Measurements from ENCODE around the gene DKK3. TPM values are rescaled to one million over a fixed set of nuclear protein-coding genes. Genes with fewer than 3 reads are reported as not detected.

The DKK3 gene
- total and polyA plus RNA-seq, 4 donors, result 250 to 938 (median 392) TPM

- peak overlapping the region in 1 of 2 donors; percentile 38 for H3K27ac ChIP-seq (ENCODE audit: low read depth in 1 of 2, low read length in 2 of 2)
- peaks cover 2 to 7% of the 10 kb centered on the region in 2 donors for H3K36me3 ChIP-seq (ENCODE audit: control insufficient read depth in 1 of 2, insufficient read depth in 2 of 2, low read length in 1 of 2)
- ATAC-seq (ENCODE audit: low FRiP score), result no peak
- intact Hi-C loops (cut with DNase I), result no loop called here
- no peaks in the 10 kb centered on the region for H3K9me3 ChIP-seq (ENCODE audit: control insufficient read depth, low read length)
- 74 to 78% methylated on average over 6 of the region's 6 CpGs for WGBS, 2 donors
- peaks cover 0 to 6% of the 10 kb centered on the region in 2 donors for H3K4me1 ChIP-seq (ENCODE audit: control insufficient read depth in 1 of 2, insufficient read depth in 2 of 2, low read length in 2 of 2)
- H3K4me3 ChIP-seq (ENCODE audit: low read length in 2 of 2), result no peak overlapping the region
- H3K27me3 ChIP-seq (ENCODE audit: control insufficient read depth in 1 of 2, insufficient read depth in 2 of 2, low read length in 1 of 2), result no peaks in the 10 kb centered on the region
- DNase-seq, result no peak
These were observed 15.9 kb downstream of the DKK3 start for GRCh38 chr11:11992257-11993212.

GRCh38 chr11:11989774-11990744, 18.4 kb downstream of the DKK3 start:
- Histone ChIP-seq H3K27ac (ENCODE audit: low read depth in 1 of 2, low read length in 2 of 2) (peak overlapping the region in 1 of 2 donors; percentile 41), H3K4me3 (ENCODE audit: low read length in 2 of 2) (no peak overlapping the region), H3K27me3 (ENCODE audit: control insufficient read depth in 1 of 2, insufficient read depth in 2 of 2, low read length in 1 of 2) (no peaks in the 10 kb centered on the region), H3K9me3 (ENCODE audit: control insufficient read depth, low read length) (no peaks in the 10 kb centered on the region), H3K4me1 (ENCODE audit: control insufficient read depth in 1 of 2, insufficient read depth in 2 of 2, low read length in 2 of 2) (peaks cover 0 to 6% of the 10 kb centered on the region in 2 donors), H3K36me3 (ENCODE audit: control insufficient read depth in 1 of 2, insufficient read depth in 2 of 2, low read length in 1 of 2) (peaks cover 0 to 4% of the 10 kb centered on the region in 2 donors)
- no peak for ATAC-seq (ENCODE audit: low FRiP score)
- no peak for DNase-seq
- intact Hi-C loops (cut with DNase I), result no loop called here
- 55 to 58% methylated on average over 8 of the region's 8 CpGs for WGBS, 2 donors

GRCh38 chr11:11988681-11989261, 19.7 kb downstream of the DKK3 start:
- Histone ChIP-seq H3K9me3 (ENCODE audit: control insufficient read depth, low read length) (no peaks in the 10 kb centered on the region), H3K27ac (ENCODE audit: low read depth in 1 of 2, low read length in 2 of 2) (peak overlapping the region in 1 of 2 donors; percentile 7), H3K4me3 (ENCODE audit: low read length in 2 of 2) (no peak overlapping the region), H3K4me1 (ENCODE audit: control insufficient read depth in 1 of 2, insufficient read depth in 2 of 2, low read length in 2 of 2) (peaks cover 0 to 6% of the 10 kb centered on the region in 2 donors), H3K27me3 (ENCODE audit: control insufficient read depth in 1 of 2, insufficient read depth in 2 of 2, low read length in 1 of 2) (no peaks in the 10 kb centered on the region), H3K36me3 (ENCODE audit: control insufficient read depth in 1 of 2, insufficient read depth in 2 of 2, low read length in 1 of 2) (no peaks in the 10 kb centered on the region)
- no peak for DNase-seq
- 88 to 93% methylated on average over 5 of the region's 5 CpGs for WGBS, 2 donors
- intact Hi-C loops (cut with DNase I), result no loop called here
- no peak for ATAC-seq (ENCODE audit: low FRiP score)

GRCh38 chr11:11988099-11988651, 20.3 kb downstream of the DKK3 start:
- intact Hi-C loops (cut with DNase I), result no loop called here
- Histone ChIP-seq H3K4me3 (ENCODE audit: low read length in 2 of 2) (no peak overlapping the region), H3K9me3 (ENCODE audit: control insufficient read depth, low read length) (no peaks in the 10 kb centered on the region), H3K27me3 (ENCODE audit: control insufficient read depth in 1 of 2, insufficient read depth in 2 of 2, low read length in 1 of 2) (no peaks in the 10 kb centered on the region), H3K36me3 (ENCODE audit: control insufficient read depth in 1 of 2, insufficient read depth in 2 of 2, low read length in 1 of 2) (no peaks in the 10 kb centered on the region), H3K4me1 (ENCODE audit: control insufficient read depth in 1 of 2, insufficient read depth in 2 of 2, low read length in 2 of 2) (peaks cover 0 to 9% of the 10 kb centered on the region in 2 donors), H3K27ac (ENCODE audit: low read depth in 1 of 2, low read length in 2 of 2) (peak overlapping the region in 1 of 2 donors; percentile 39)
- ATAC-seq (ENCODE audit: low FRiP score) (no peak), DNase-seq (no peak)
- WGBS, 2 donors, result 78 to 85% methylated on average over 7 of the region's 7 CpGs

- DNase-seq (no peak), ATAC-seq (ENCODE audit: low FRiP score) (no peak)
- Histone ChIP-seq H3K4me3 (ENCODE audit: low read length in 2 of 2) (no peak overlapping the region), H3K27me3 (ENCODE audit: control insufficient read depth in 1 of 2, insufficient read depth in 2 of 2, low read length in 1 of 2) (no peaks in the 10 kb centered on the region), H3K9me3 (ENCODE audit: control insufficient read depth, low read length) (no peaks in the 10 kb centered on the region), H3K4me1 (ENCODE audit: control insufficient read depth in 1 of 2, insufficient read depth in 2 of 2, low read length in 2 of 2) (peaks cover 3 to 13% of the 10 kb centered on the region in 2 donors), H3K27ac (ENCODE audit: low read depth in 1 of 2, low read length in 2 of 2) (peak overlapping the region; percentile 32 to 59), H3K36me3 (ENCODE audit: control insufficient read depth in 1 of 2, insufficient read depth in 2 of 2, low read length in 1 of 2) (no peaks in the 10 kb centered on the region)
- intact Hi-C loops (cut with DNase I), result no loop called here
- 93 to 96% methylated on average over 1 of the region's 1 CpG for WGBS, 2 donors
These were observed 20.9 kb downstream of the DKK3 start for GRCh38 chr11:11987503-11988022.

- intact Hi-C loops (cut with DNase I), result no loop called here
- Histone ChIP-seq H3K4me1 (ENCODE audit: control insufficient read depth in 1 of 2, insufficient read depth in 2 of 2, low read length in 2 of 2) (peaks cover 4 to 13% of the 10 kb centered on the region in 2 donors), H3K27me3 (ENCODE audit: control insufficient read depth in 1 of 2, insufficient read depth in 2 of 2, low read length in 1 of 2) (no peaks in the 10 kb centered on the region), H3K9me3 (ENCODE audit: control insufficient read depth, low read length) (no peaks in the 10 kb centered on the region), H3K27ac (ENCODE audit: low read depth in 1 of 2, low read length in 2 of 2) (peak overlapping the region; percentile 53 to 61), H3K4me3 (ENCODE audit: low read length in 2 of 2) (no peak overlapping the region), H3K36me3 (ENCODE audit: control insufficient read depth in 1 of 2, insufficient read depth in 2 of 2, low read length in 1 of 2) (no peaks in the 10 kb centered on the region)
- WGBS, 2 donors, result 63 to 66% methylated on average over 9 of the region's 9 CpGs
- no peak for DNase-seq
- ATAC-seq (ENCODE audit: low FRiP score), result no peak
These were observed 22.2 kb downstream of the DKK3 start for GRCh38 chr11:11985954-11986949.

- no peak for ATAC-seq (ENCODE audit: low FRiP score)
- H3K27me3 ChIP-seq (ENCODE audit: control insufficient read depth in 1 of 2, insufficient read depth in 2 of 2, low read length in 1 of 2), result no peaks in the 10 kb centered on the region
- peak overlapping the region in 1 of 2 donors; percentile 53 for H3K27ac ChIP-seq (ENCODE audit: low read depth in 1 of 2, low read length in 2 of 2)
- no peaks in the 10 kb centered on the region for H3K36me3 ChIP-seq (ENCODE audit: control insufficient read depth in 1 of 2, insufficient read depth in 2 of 2, low read length in 1 of 2)
- intact Hi-C loops (cut with DNase I), result no loop called here
- no peak overlapping the region for H3K4me3 ChIP-seq (ENCODE audit: low read length in 2 of 2)
- no peak for DNase-seq
- WGBS, 2 donors, result 87 to 89% methylated on average over 8 of the region's 8 CpGs
- H3K9me3 ChIP-seq (ENCODE audit: control insufficient read depth, low read length), result no peaks in the 10 kb centered on the region
- H3K4me1 ChIP-seq (ENCODE audit: control insufficient read depth in 1 of 2, insufficient read depth in 2 of 2, low read length in 2 of 2), result peaks cover 7 to 8% of the 10 kb centered on the region in 2 donors
These were observed 23.3 kb downstream of the DKK3 start for GRCh38 chr11:11985016-11985715.

Measured in aorta (tissue), 5 donors.